ENCODE data around the gene UPK3A. TPM values are rescaled to one million over a fixed set of nuclear protein-coding genes. Genes with fewer than 3 reads are reported as not detected.

The UPK3A gene
- polyA plus RNA-seq, 1 of the 3 experiments (the other 2 are of a cell fraction): not detected

DNA sequence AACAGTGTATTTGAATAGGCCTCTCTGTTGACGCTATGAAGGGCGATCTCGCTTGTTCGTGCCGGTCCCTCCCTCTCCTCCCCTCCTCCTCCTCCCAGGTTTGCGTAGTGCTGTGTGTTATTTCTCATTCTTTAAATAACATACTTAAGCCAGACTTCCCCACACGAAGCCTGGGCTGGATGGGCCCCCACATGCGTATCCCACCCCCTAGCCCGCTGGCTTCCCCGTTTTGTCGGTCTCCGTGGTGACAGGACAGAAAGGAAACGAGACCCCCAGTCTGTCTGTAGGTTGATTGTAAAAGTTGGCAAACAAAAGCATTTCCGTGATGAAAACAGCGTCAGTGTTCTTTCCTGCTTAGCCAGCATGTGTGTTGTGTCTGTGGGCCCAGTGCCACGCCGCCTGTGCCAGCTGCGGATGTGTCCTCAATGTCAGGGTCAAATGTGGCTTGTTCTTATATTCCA, 52.3 kb downstream of the UPK3A start:
- WGBS (ENCODE audit: low lambda C conversion rate): 91% methylated on average over 18 of the region's 18 CpGs
- Histone ChIP-seq H3K27ac (ENCODE audit: low read depth in 2 of 2, low read length in 1 of 2) (no peak overlapping the region; a peak in 1 of 4 replicates), H2AFZ (ENCODE audit: low read depth) (no peak overlapping the region), H3K4me1 (ENCODE audit: control insufficient read depth in 1 of 2, insufficient read depth in 2 of 2, low read depth in 1 of 2, low read length in 1 of 2) (peaks cover 0 to 6% of the 10 kb centered on the region in 2 experiments; a peak in 1 of 4 replicates), H3K9me3 (no peaks in the 10 kb centered on the region), H4K20me1 (ENCODE audit: insufficient read depth) (no peaks in the 10 kb centered on the region), H3K9me2 (no peaks in the 10 kb centered on the region), H3K9ac (no peak overlapping the region), H3K4me3 (ENCODE audit: low read depth in 2 of 2, low read length in 1 of 2) (no peak overlapping the region), H3K4me2 (no peak overlapping the region), H3K27me3 (ENCODE audit: insufficient read depth) (no peaks in the 10 kb centered on the region), H3F3A (replicated peaks; ENCODE audit: insufficient read depth) (no peaks in the 10 kb centered on the region), H3K79me2 (ENCODE audit: insufficient read depth) (no peaks in the 10 kb centered on the region), H3K36me3 (replicated peaks in 1 of 2; ENCODE audit: control insufficient read depth in 1 of 2, insufficient read depth in 2 of 2, low read length in 1 of 2) (peaks cover 11 to 66% of the 10 kb centered on the region in 2 experiments)
- ChIA-PET POLR2A (no interaction called here), CTCF (interaction anchor here (0.8 kb wide), 1 partner anchor 45 kb away, joined by 3 read pairs; no protein-coding TSS in a partner anchor)
- no peak for DNase-seq
- TF ChIP-seq FOXM1 (IDR thresholded peaks at IDR 0.05; ENCODE audit: low read depth): no peak
- no peak for TF ChIP-seq CHD2 (IDR thresholded peaks at IDR 0.05; ENCODE audit: low read length, partially characterized antibody)
- TF ChIP-seq MEF2A (IDR thresholded peaks at IDR 0.05; ENCODE audit: borderline replicate concordance, low read depth): no peak
- TF ChIP-seq, protein P1, sequence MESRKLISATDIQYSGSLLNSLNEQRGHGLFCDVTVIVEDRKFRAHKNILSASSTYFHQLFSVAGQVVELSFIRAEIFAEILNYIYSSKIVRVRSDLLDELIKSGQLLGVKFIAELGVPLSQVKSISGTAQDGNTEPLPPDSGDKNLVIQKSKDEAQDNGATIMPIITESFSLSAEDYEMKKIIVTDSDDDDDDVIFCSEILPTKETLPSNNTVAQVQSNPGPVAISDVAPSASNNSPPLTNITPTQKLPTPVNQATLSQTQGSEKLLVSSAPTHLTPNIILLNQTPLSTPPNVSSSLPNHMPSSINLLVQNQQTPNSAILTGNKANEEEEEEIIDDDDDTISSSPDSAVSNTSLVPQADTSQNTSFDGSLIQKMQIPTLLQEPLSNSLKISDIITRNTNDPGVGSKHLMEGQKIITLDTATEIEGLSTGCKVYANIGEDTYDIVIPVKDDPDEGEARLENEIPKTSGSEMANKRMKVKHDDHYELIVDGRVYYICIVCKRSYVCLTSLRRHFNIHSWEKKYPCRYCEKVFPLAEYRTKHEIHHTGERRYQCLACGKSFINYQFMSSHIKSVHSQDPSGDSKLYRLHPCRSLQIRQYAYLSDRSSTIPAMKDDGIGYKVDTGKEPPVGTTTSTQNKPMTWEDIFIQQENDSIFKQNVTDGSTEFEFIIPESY (IDR thresholded peaks at IDR 0.05; ENCODE audit: borderline replicate concordance, low read depth): no peak
- TF ChIP-seq JUND (IDR thresholded peaks at IDR 0.05): no peak
- TF ChIP-seq RAD21 (IDR thresholded peaks at IDR 0.05; ENCODE audit: low read length): no peak
- TF ChIP-seq TAF1 (IDR thresholded peaks at IDR 0.05; ENCODE audit: borderline replicate concordance, low read depth, low read length): no peak
- TF ChIP-seq, protein P2, sequence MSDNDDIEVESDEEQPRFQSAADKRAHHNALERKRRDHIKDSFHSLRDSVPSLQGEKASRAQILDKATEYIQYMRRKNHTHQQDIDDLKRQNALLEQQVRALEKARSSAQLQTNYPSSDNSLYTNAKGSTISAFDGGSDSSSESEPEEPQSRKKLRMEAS (IDR thresholded peaks at IDR 0.05; ENCODE audit: low read depth): no peak
- TF ChIP-seq FOXJ3 (CRISPR knock-in tag; IDR thresholded peaks at IDR 0.05): no peak
- TF ChIP-seq SMC3 (IDR thresholded peaks at IDR 0.05; ENCODE audit: low read depth, low read length): no peak
- no peak for TF ChIP-seq GATA2 (CRISPR knock-in tag; IDR thresholded peaks at IDR 0.05)
- no peak for TF ChIP-seq TCF12 (IDR thresholded peaks at IDR 0.05)
- TF ChIP-seq SIN3A (IDR thresholded peaks at IDR 0.05; ENCODE audit: borderline replicate concordance, low read depth, low read length): no peak
- no peak for TF ChIP-seq RFX5 (IDR thresholded peaks at IDR 0.05; ENCODE audit: low read length)
- TF ChIP-seq, protein P3, sequence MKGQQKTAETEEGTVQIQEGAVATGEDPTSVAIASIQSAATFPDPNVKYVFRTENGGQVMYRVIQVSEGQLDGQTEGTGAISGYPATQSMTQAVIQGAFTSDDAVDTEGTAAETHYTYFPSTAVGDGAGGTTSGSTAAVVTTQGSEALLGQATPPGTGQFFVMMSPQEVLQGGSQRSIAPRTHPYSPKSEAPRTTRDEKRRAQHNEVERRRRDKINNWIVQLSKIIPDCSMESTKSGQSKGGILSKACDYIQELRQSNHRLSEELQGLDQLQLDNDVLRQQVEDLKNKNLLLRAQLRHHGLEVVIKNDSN (IDR thresholded peaks at IDR 0.05; ENCODE audit: borderline replicate concordance, low read depth): no peak
- no peak for TF ChIP-seq EZH2phosphoT487 (IDR thresholded peaks at IDR 0.05; ENCODE audit: borderline replicate concordance, low read depth)
- no peak for TF ChIP-seq GABPA (IDR thresholded peaks at IDR 0.05; ENCODE audit: low read depth)
- TF ChIP-seq, protein P4, sequence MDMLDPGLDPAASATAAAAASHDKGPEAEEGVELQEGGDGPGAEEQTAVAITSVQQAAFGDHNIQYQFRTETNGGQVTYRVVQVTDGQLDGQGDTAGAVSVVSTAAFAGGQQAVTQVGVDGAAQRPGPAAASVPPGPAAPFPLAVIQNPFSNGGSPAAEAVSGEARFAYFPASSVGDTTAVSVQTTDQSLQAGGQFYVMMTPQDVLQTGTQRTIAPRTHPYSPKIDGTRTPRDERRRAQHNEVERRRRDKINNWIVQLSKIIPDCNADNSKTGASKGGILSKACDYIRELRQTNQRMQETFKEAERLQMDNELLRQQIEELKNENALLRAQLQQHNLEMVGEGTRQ (IDR thresholded peaks at IDR 0.05; ENCODE audit: borderline replicate concordance, low read depth, low read length): no peak
- no peak for TF ChIP-seq RCOR1 (IDR thresholded peaks at IDR 0.05; ENCODE audit: low read length)
- TF ChIP-seq, protein P5, sequence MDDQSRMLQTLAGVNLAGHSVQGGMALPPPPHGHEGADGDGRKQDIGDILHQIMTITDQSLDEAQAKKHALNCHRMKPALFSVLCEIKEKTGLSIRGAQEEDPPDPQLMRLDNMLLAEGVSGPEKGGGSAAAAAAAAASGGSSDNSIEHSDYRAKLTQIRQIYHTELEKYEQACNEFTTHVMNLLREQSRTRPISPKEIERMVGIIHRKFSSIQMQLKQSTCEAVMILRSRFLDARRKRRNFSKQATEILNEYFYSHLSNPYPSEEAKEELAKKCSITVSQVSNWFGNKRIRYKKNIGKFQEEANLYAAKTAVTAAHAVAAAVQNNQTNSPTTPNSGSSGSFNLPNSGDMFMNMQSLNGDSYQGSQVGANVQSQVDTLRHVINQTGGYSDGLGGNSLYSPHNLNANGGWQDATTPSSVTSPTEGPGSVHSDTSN (IDR thresholded peaks at IDR 0.05): no peak

All from SK-N-SH (cell line).